HL-60 (cell line): ENCODE results near the gene LRRC8D.

Experiments used
- DNase-seq, 2 experiments: peaks; one replicate each; pipeline ENCODE4 v3.0.0-alpha.2; 2010 to 2020; ENCODE audit warnings: low read depth in 1 of 2, low spot score in 1 of 2
- H3K27ac ChIP-seq: fragments of 250-450 bp; sonication (Bioruptor Pico); replicated peaks from 2 replicates; pipeline ENCODE4 v1.5.1; 2020; ENCODE audit warnings: mild to moderate bottlenecking, moderate library complexity
- H3K27me3 ChIP-seq: fragments of 250-450 bp; sonication (Bioruptor Pico); 2 replicates; pipeline ENCODE4 v1.5.1; 2021; ENCODE audit warnings: mild to moderate bottlenecking, moderate library complexity; ENCODE audit not compliant: insufficient read depth, poor library complexity, severe bottlenecking
- H3K4me3 ChIP-seq: replicated peaks from 2 replicates; pipeline ENCODE4 v1.5.1; 2011; ENCODE audit warnings: mild to moderate bottlenecking, control low read depth, low read length; ENCODE audit not compliant: insufficient read depth
- GABPA ChIP-seq: IDR thresholded peaks from 2 replicates; pipeline ENCODE4 v1.6.1; 2012; ENCODE audit warnings: low read depth
- POLR2AphosphoS5 ChIP-seq: IDR thresholded peaks from 2 replicates; pipeline ENCODE4 v1.6.1; 2012; ENCODE audit warnings: low read depth
- REST ChIP-seq: IDR thresholded peaks from 2 replicates; pipeline ENCODE4 v1.6.1; 2012; ENCODE audit warnings: low read depth; ENCODE audit not compliant: insufficient replicate concordance
- SPI1 ChIP-seq: IDR thresholded peaks from 2 replicates; pipeline ENCODE4 v1.6.1; 2012; ENCODE audit warnings: low read depth, mild to moderate bottlenecking, borderline replicate concordance
- TF ChIP-seq, protein P1 (sequence below): IDR thresholded peaks from one replicate; pipeline ENCODE4 v1.5.1; 2011; ENCODE audit warnings: low read length, control low read depth, inconsistent platforms; ENCODE audit not compliant: insufficient read depth

The LRRC8D gene

DNA sequence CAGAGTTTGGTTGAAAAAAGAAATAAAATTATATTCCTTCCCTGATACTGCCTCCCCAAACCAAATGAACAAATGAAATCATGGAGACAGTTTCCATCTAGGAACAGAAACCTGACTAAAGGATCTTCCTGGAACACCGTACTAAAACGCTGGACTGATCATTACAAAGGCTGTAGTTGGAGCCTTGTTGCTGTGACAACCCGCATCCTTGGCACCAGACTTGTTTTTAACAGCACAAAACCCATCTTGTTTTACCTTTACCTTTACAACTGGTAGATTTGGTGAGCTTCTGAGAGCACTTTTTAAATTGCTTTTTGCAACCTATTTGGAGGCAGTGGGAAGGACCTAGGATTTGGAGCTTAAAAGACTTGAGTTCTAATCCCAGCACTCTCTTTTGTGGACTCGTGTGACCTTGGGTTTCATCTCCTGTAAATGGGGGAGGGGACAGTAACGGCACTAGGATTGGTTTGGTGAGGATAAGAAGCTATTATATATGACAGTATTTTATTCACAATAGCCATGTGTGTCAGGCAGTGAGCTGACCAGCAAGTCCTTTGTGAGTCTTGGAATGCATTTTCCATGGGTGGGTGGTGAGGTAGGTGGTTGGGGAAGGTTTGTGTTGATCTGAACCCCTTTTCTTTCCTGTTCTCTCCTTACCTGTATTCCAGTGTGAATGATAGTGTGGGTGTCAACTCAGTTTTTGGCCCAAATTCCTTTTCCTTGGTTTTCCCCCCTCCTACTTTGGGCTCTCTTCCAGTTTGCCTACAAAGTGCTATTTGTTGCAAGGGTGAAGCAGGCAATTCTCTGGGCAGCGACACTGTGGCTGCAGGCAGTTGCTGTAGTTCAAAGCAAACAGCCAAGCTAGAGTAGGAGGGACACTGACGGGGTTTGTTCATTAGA lies 12.6 kb downstream of the LRRC8D start:
- Histone ChIP-seq H3K4me3 (no peak overlapping the region), H3K27ac (no peak overlapping the region), H3K27me3 (no peaks in the 10 kb centered on the region)
- DNase-seq: no peak
- no peak for TF ChIP-seq REST
- TF ChIP-seq POLR2AphosphoS5: no peak
- TF ChIP-seq SPI1: no peak

GRCh38 chr1:89834083-89834704 lies 13.4 kb downstream of the LRRC8D start:
- TF ChIP-seq GABPA (no peak), SPI1 (no peak), POLR2AphosphoS5 (no peak), REST (no peak)
- TF ChIP-seq, protein P1, sequence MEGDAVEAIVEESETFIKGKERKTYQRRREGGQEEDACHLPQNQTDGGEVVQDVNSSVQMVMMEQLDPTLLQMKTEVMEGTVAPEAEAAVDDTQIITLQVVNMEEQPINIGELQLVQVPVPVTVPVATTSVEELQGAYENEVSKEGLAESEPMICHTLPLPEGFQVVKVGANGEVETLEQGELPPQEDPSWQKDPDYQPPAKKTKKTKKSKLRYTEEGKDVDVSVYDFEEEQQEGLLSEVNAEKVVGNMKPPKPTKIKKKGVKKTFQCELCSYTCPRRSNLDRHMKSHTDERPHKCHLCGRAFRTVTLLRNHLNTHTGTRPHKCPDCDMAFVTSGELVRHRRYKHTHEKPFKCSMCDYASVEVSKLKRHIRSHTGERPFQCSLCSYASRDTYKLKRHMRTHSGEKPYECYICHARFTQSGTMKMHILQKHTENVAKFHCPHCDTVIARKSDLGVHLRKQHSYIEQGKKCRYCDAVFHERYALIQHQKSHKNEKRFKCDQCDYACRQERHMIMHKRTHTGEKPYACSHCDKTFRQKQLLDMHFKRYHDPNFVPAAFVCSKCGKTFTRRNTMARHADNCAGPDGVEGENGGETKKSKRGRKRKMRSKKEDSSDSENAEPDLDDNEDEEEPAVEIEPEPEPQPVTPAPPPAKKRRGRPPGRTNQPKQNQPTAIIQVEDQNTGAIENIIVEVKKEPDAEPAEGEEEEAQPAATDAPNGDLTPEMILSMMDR: no peak
- H3K4me3 ChIP-seq: no peak overlapping the region
- DNase-seq: no peak
- no peaks in the 10 kb centered on the region for H3K27me3 ChIP-seq
- no peak overlapping the region for H3K27ac ChIP-seq

DNA sequence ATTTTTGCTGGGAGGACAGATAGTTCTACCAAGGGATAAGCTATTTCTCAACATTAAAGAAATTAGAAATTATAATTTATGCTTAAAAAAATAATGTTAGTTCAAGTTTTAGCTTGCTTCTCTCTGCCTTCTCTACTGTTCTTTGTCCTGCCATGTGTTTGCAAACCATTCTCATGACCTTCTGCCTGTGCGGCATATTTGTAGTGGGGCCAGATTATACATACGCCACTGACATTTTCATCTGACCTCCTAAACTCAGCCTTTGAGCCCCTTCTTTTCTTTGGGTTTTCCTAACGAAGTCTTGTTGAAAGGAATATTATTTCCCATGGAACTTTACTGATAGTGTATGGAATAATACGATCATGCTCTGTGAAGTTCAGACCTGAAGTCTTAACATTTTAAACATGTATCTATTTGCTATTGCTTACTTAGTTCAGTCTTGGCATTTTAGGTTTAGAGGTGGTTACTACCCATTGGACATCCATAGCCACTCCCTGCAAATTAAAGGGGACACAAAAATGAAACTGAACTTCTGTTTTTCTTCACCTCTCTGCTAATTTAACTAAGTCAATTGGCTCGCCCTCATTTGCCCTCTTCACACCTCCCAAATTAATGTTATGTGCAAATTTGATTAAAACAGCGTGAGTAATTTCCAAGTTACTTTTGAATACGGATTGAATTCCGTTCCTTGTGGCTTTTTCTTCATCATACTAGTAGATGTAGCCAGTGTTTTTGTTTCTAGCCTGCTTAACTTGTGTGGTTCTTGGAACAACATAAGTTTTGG lies 15.6 kb downstream of the LRRC8D start:
- H3K4me3 ChIP-seq: no peak overlapping the region
- H3K27me3 ChIP-seq: no peaks in the 10 kb centered on the region
- no peak overlapping the region for H3K27ac ChIP-seq
- TF ChIP-seq SPI1 (no peak), REST (no peak), GABPA (no peak), POLR2AphosphoS5 (no peak)
- TF ChIP-seq, protein P1: no peak
- no peak for DNase-seq
